ENCODE results near the gene PDE3A. TPM values are rescaled to one million over a fixed set of nuclear protein-coding genes. Genes with fewer than 3 reads are reported as not detected.

The PDE3A gene
- total RNA-seq, 1 donor from 2014 or later, result 171 TPM

DNA sequence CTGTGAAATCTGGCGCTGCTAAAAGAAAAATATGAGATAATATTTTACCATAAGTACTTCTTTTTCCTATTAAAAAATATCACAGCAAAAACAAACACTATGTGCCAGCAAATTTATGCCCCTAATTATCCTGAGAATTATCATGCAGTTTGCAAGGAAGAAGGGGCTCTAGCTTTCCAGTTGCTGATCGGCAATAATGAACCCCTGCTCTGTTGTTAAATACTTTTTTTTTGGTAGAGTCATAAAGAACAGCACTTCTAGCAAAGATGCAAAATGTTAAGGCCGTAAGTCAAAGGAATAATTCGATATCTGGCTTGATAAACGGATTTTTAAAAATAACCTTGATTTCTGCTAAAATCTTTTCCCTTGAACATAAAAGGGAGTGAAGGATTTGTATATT, 108.9 kb downstream of the PDE3A start:
- DNase-seq, result no peak
- ATAC-seq, result no peak
- intact Hi-C loops (cut with micrococcal nuclease), result no loop called here

- intact Hi-C loops (cut with micrococcal nuclease), result no loop called here
- DNase-seq, result no peak
- ATAC-seq, result peak; percentile 28
Measured at GRCh38 chr12:20477672-20478071, 109.3 kb downstream of the PDE3A start.

DNA sequence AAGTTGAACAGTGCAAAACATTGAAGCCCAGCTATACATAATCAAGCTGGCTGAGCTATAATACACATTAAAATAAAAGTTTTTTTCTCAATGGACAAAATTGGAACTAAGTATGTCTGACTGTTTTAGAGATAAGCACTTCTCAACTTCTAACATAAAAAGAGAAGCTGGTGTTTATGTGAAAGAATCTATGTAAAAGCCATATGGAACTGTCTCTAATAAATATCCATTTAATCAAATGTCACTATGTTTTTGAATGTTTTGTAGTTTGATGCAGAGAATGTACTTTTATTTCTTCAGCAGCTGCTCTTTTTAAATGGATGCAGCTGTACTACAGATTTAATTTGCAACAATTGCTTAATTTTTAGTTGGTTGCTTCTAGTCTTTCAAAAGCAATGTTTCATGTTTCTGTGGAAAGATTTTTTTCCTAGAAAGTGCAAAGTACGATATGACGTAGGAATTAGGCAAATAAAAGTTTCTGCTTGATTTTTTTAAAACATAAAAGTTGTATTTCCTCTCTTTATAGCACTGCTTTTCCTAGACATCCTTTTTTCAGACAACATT, 114.2 kb downstream of the PDE3A start:
- intact Hi-C loops (cut with micrococcal nuclease), result no loop called here
- ATAC-seq, result no peak
- DNase-seq, result no peak

DNA sequence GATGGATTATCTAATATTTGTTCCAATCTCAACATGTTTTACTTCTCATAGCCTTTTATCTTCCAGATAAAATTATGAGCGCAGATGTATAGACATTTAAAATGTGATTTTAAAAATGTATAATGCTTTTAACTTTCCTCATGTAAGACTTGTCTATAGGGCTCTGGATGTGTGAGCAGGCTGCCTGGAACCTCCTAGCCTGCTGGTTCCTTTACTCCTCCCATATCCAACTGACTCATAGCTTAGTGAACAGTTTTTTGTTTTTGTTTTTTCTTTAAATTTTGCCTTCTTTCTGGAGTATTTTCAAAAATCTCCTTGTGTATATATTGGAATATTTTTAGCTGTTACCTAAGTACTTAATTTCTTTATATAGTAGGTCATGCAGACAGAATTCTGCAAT, 115.4 kb downstream of the PDE3A start:
- DNase-seq, result no peak
- intact Hi-C loops (cut with micrococcal nuclease), result no loop called here
- ATAC-seq, result no peak

DNA sequence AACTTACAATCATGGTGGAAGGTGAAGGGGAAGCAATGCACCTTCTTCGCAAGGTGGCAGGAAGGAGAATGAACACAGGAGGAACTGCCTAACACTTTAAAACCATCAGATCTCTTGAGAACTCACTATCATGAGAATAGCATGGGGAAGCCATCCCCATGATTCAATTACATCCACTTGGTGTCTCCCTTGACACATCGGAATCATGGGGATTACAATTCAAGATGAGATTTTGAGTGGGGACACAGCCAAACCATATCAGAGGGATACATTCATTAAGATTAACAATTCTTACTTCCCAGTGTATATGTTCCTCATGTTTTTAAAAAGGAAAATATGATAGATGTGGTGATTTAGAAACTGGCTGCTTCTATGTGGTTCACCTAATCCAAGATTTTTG, 117.9 kb downstream of the PDE3A start:
- ATAC-seq, result peak; percentile 18
- intact Hi-C loops (cut with micrococcal nuclease), result no loop called here
- no peak for DNase-seq

DNA sequence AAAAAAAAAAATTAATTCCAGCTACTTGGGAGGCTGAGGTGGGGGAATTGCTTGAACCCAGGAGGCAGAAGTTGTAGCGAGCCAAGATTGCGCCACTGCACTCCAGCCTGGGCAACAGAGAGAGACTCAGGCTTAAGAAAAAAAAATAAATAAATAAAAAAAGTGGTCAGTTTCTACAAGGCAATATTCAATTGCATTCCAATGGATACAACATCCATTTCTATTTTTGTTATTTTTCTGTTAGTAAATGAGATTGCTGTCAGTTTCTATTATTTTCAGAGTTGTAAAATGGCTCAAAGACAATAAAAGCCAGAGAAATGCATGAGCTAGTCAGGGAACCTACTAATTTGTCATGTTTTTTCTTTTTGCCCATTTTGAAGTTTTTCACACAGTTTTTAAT, 119.2 kb downstream of the PDE3A start:
- no peak for DNase-seq
- intact Hi-C loops (cut with micrococcal nuclease), result no loop called here
- no peak for ATAC-seq

GRCh38 chr12:20489645-20490044, 121.3 kb downstream of the PDE3A start:
- ATAC-seq (no peak), DNase-seq (no peak)
- intact Hi-C loops (cut with micrococcal nuclease), result no loop called here

DNA sequence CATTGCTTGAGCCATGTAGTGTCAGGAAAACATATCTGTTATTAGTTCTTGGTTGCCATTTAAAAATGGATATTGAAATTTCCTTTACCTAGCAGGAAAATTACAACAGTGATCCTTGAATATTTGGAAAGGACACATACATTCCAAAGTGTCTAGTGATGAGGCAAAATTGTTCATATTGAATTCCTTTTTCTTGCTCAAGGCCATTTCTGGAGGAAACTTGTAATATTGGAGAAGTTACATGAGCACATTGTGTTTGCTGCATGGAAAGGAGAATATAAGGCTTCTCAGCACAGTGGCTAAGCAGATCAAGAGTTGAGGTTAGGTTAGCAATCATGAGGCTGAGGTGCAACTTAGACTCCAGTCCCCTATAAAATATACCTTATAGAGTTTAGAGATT, 121.9 kb downstream of the PDE3A start:
- intact Hi-C loops (cut with micrococcal nuclease), result no loop called here
- DNase-seq (no peak), ATAC-seq (no peak)

DNA sequence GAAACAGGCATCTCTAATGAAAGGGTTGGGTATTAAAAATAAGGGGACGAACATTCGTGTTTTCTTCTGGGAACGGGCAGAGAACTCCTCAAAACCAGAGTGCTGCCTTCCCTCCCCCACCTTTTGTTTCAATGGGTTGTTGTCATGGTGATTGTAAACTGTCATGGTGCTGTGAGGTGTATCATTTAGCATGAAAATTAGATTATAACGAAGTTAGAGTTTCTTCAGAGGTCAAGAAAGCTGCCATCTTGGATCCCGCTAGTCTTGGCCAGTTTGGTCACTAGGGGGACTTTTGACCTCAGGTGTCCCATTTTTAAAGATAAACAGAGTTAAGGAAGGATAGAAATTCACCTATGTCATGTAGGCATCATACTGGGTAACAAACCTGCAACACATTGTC, 123.0 kb downstream of the PDE3A start:
- no peak for ATAC-seq
- intact Hi-C loops (cut with micrococcal nuclease), result no loop called here
- no peak for DNase-seq

DNA sequence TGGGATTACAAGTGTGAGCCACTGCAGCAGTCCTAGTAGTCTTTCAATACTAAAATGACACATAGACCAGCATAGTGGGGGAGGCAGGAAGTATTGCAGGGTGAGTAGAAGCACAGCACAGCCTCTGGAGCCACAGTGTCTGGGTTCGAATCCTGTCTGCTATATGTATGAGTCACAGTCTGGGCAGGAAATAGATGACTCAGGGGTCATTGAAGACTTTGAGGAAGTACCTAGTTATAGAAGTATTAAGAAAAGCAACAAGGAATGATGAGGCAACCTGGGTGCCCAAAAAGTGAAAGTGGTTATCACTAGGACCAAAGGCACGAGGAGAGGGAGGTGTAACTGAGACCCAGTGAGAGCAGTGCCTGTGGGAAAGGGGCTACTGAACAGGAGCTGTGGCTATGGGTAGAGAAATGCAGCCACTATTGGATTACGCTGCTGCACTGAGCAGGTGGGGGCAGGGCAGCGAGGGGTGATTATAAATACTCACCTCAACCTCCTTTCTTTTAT, 124.0 kb downstream of the PDE3A start:
- intact Hi-C loops (cut with micrococcal nuclease), result no loop called here
- ATAC-seq, result peak; percentile 42
- DNase-seq, result no peak

DNA sequence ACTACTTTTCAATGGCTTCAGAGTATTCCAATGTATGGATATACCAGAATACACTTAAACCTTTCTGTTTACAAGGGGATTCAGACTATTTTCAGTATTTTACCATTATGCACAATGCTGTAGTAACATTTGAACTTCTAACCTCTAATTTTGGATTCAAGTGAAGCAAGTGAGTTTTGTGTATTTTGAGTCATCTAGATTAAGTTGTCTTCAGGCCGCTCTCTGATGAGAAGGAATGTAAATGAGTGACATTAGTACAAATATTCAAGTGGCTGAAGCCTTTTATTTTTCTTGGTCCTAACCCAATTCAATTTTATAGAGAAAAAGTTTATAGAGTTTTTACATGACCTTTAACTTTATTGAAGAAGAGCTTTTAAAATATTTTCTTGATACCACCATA, 125.6 kb downstream of the PDE3A start:
- ATAC-seq, result no peak
- intact Hi-C loops (cut with micrococcal nuclease), result no loop called here
- DNase-seq, result no peak

- ATAC-seq (no peak), DNase-seq (no peak)
- intact Hi-C loops (cut with micrococcal nuclease), result no loop called here
Measured at GRCh38 chr12:20494851-20495250, 126.5 kb downstream of the PDE3A start.

DNA sequence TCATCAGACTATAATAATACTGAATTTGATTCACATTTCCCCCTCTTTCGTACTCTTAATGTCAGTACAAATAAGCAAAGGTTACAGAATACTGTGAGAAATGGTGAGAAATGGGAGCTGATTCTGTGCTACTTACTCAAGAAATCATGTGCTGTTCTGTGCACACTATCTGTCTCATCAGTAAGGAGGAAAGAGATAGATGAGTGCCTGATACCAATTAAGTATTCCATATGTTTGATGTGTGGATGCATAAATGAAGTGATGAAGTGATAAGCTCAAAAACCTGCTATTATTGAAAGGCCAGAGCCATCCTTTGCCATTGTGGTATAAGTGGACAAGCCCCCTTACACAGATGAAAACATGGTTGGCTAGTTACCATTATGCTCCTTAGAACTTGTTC, 127.7 kb downstream of the PDE3A start:
- no peak for ATAC-seq
- intact Hi-C loops (cut with micrococcal nuclease), result no loop called here
- no peak for DNase-seq

- no peak for ATAC-seq
- intact Hi-C loops (cut with micrococcal nuclease), result no loop called here
- DNase-seq, result no peak
Measured at GRCh38 chr12:20497707-20498106, 129.4 kb downstream of the PDE3A start.

GRCh38 chr12:20501958-20502357, 133.6 kb downstream of the PDE3A start:
- intact Hi-C loops (cut with micrococcal nuclease), result no loop called here
- ATAC-seq, result no peak
- DNase-seq, result no peak

- no peak for DNase-seq
- intact Hi-C loops (cut with micrococcal nuclease), result no loop called here
- ATAC-seq, result no peak
Measured at GRCh38 chr12:20503858-20504257, 135.5 kb downstream of the PDE3A start.

DNA sequence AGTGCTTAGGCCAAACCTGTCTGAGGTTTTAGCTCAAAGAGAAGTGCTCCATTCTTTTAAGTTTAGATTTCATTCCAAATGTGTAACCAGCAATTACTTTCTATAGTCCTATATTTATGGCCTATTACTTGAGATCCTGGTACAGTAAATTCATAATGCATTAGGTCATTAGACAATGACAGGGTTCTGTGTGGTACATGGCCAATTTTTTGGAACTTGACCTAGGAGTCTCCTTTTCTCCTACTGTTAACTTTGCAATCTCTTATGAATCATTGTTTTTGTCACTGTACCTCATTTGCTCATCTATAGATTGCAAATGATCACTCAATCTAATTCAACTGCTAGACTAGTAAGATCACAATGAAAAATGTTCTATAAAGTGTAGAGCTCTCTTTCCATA, 136.7 kb downstream of the PDE3A start:
- ATAC-seq (no peak), DNase-seq (no peak)
- intact Hi-C loops (cut with micrococcal nuclease), result no loop called here

DNA sequence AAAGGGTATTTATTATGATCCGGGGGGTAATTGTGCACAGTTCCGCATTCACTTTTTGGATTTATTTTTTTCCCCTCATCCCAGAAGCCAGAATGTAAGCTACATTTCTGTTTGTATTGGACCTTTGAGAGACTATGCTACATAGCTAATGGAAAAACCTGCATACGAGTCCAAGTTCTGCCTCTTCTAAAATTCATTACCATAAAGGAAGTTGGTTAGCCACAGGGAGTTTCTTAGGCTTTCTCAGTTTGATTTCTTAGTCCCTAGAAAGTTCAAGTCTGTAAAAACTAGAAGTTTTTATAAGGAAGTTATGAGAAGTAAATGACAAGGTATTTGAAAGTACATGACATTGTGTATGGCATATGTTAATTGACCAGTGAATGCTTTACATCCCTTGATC, 138.7 kb downstream of the PDE3A start:
- ATAC-seq (no peak), DNase-seq (no peak)
- intact Hi-C loops (cut with micrococcal nuclease), result no loop called here

DNA sequence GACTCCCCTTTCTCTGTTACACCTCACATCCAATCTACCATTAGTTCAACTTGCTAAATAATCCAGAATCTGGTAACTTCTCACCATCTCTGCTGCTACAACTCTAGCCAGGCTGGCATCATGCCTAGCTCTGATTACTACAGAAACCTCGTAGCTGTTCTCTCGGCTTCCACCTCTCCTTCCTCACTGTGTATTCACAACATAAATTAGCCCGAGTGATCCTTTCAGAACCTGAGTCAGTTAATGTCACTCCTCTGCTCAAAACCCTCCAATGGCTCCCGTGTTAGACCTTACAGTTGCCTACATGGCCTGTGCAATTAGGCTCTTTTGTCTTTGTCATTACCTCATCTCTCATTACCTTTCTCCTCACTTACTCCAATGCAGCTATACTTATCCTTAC, 139.4 kb downstream of the PDE3A start:
- DNase-seq (no peak), ATAC-seq (peak; percentile 7)
- intact Hi-C loops (cut with micrococcal nuclease), result no loop called here

GRCh38 chr12:20508359-20508758, 140.0 kb downstream of the PDE3A start:
- no peak for ATAC-seq
- DNase-seq, result no peak
- intact Hi-C loops (cut with micrococcal nuclease), result no loop called here

- ATAC-seq, result peak; percentile 23
- no peak for DNase-seq
- intact Hi-C loops (cut with micrococcal nuclease), result no loop called here
Measured at GRCh38 chr12:20508962-20509361, 140.6 kb downstream of the PDE3A start.

- no peak for DNase-seq
- ATAC-seq, result peak; percentile 42
- intact Hi-C loops (cut with micrococcal nuclease), result no loop called here
Measured at GRCh38 chr12:20510811-20511210, 142.5 kb downstream of the PDE3A start.

Measured in left ventricle myocardium superior (tissue), 1 donor.